ENCODE results near the gene TRIM49D2.
"Not testable (repeated sequence)": the region's sequence is repeated elsewhere in the genome, so short reads cannot be mapped to it uniquely, and the experiment has no call there.

TRIM49D2 gene, protein sequence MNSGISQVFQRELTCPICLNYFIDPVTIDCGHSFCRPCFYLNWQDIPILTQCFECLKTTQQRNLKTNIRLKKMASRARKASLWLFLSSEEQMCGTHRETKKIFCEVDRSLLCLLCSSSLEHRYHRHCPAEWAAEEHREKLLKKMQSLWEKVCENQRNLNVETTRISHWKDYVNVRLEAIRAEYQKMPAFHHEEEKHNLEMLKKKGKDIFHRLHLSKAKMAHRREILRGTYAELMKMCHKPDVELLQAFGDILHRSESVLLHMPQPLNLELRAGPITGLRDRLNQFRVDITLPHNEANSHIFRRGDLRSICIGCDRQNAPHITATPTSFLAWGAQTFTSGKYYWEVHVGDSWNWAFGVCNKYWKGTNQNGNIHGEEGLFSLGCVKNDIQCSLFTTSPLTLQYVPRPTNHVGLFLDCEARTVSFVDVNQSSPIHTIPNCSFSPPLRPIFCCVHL

DNA sequence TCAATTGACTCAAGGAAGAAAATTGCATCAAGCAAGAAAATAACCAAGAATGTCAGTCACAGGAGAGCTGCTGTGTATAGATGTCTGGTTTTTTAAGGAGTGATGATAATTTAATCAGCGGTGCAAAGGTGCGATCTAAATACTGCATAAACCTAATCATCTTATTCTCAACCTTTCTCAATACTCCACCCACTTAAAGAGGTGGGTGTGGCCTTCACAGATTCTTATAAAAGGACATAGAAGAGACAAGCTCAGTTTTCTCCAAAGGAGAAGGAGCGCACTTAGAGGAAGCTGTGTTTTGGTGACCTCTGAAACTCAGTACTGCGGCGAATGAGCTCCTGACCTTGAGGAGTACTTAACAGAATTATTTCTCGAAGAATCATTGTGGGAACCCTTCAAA, at the start of gene TRIM49D2:
TSS of gene TRIM49D2 (plus strand) at position 301 of the 400 bp plus-strand sequence. CDS start 2,698 bp downstream, outside the sequence.
- not testable (repeated sequence) for H3K4me3 ChIP-seq (ENCODE audit: low read depth, low read length)

DNA sequence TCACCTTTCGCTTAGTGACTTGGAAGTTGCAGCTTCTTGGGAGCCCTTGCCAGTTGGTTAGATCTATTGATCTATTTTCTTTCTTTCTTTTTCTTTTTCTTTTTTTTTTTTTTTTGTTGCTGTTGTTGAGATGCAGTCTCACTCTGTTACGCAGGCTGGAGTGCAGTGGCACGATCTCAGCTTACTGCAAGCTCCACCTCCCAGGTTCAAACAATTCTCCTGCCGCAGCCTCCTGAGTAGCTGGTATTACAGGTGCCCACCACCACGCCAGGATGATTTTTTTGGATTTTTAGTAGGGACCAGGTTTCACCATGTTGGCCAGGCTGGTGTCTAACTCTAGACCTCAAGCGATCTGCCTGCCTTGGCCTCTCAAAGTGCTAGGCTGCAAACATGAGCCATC, 46.4 kb upstream of the TRIM49D2 start:
- not testable (repeated sequence) for H3K4me3 ChIP-seq (ENCODE audit: low read depth, low read length); DNase-seq (ENCODE audit: low read depth)

More for the DNA sequence above, at the start of gene TRIM49D2:
- not testable (repeated sequence) for DNase-seq (ENCODE audit: low read depth)

DNA sequence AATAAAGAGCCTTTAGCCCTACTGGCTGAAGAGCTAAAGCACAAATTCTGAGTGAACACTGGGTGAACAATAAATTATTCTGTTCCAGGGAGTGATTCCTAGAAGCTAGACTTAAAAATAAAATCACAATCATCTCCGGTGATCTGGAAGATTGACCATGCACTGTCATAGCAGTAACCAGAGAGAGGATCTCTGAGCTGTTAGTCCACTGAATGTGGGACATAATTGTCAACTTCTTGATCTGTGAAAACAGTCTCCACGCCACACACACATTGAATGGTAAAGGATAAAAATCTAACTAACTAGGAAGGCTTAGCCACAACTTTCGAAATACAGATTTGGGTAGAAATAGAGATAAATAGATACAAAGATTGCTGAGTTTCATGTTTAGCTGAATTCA, 30.6 kb upstream of the TRIM49D2 start:
- H3K4me3 ChIP-seq (ENCODE audit: low read depth, low read length); DNase-seq (ENCODE audit: low read depth): not testable (repeated sequence)

DNA sequence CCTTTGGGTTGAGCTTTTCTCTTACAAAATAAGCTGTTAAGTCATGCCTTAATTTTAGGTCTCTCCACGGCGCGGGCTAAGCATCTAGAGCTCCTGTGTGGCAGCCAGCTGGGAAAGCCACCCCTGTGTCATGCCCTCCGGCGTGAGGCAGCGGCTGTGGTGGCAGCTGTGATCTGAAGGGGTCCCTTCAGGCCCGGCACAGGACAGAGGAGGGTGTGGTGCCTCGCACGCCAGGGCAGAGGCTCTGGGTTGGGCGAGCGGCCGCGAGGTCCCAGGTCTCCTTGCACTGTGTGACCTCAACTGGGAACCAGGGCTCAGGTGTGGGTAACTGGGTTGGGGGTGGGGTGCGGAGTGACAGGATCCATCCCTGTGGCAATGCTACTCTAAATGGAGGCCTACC, 23.1 kb upstream of the TRIM49D2 start:
- DNase-seq (ENCODE audit: low read depth); H3K4me3 ChIP-seq (ENCODE audit: low read depth, low read length): not testable (repeated sequence)

DNA sequence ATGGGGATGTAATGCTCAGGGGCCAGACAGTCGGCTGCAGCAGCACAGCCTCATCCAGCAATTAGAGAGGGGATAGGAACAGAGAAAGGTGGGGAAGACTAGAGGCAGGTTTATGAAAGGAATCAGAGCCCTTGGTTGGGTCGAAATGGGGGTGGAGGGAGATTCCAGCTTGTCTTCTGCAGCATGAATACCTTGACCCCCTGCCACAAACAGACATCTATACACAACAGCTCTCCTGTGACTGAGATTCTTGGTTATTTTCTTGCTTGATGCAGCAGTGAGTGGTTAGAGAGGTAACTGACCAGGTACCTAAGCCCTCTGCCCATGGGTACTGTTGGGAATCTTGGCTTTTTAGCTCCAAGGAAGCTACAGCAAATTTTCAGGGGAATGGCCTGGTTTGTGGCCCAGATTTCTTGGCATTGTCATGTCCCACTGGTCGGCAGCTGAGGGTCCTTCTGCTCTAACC, 1.6 kb upstream of the TRIM49D2 start, which contains the start of gene TRIM49D1:
TSS of gene TRIM49D1 (minus strand) at position 51 of the 466 bp plus-strand sequence. CDS start 4,535 bp downstream, outside the sequence.
- TF ChIP-seq, protein P1, sequence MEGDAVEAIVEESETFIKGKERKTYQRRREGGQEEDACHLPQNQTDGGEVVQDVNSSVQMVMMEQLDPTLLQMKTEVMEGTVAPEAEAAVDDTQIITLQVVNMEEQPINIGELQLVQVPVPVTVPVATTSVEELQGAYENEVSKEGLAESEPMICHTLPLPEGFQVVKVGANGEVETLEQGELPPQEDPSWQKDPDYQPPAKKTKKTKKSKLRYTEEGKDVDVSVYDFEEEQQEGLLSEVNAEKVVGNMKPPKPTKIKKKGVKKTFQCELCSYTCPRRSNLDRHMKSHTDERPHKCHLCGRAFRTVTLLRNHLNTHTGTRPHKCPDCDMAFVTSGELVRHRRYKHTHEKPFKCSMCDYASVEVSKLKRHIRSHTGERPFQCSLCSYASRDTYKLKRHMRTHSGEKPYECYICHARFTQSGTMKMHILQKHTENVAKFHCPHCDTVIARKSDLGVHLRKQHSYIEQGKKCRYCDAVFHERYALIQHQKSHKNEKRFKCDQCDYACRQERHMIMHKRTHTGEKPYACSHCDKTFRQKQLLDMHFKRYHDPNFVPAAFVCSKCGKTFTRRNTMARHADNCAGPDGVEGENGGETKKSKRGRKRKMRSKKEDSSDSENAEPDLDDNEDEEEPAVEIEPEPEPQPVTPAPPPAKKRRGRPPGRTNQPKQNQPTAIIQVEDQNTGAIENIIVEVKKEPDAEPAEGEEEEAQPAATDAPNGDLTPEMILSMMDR (conservative IDR thresholded peaks at IDR 0.05; ENCODE audit: low read depth, low read length) = no peak
- no peak within 1 kb of the TSS for H3K4me3 ChIP-seq (ENCODE audit: low read depth, low read length)
- no peak for DNase-seq (ENCODE audit: low read depth)

DNA sequence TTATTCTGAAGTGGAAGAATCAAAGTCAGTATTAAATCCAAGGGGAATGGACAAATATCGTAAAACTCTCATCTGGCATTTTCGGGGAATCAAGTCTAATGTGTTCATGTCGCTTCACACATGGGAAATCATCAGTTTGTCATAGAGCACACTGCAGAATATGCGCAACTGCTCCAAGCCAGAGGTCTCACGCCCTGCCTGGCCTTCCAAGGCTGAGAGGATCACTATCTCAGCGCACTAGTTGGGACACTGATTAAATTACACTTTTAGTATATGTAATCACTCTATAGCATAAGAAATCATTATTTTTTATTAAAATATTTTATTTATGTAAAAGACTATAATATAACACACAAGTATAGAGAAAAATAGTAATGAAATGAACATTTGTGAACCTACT, 37.0 kb downstream of the TRIM49D2 start:
- not testable (repeated sequence) for DNase-seq (ENCODE audit: low read depth); H3K4me3 ChIP-seq (ENCODE audit: low read depth, low read length)

DNA sequence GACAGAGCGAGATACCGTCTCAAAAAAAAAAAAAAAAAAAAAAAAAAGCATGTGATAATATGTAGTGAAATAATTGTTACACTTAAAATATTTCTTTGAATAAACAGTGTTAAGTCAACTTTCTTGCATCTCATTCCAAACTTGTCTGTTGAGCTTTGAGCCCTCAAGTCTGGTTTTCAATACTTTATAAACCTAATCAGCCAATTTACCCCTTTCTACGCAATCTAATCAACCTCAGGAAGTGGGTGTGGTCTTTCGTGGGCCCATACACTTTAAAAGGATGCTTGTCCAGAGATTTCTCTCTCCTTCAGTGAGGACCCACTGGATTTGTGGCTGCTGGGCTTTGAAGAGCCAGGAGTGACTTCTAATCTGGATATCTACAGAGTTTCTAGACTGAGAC, 41.9 kb downstream of the TRIM49D2 start, which contains the start of gene TRIM64:
TSS of gene TRIM64 (plus strand) at position 301 of the 400 bp plus-strand sequence. CDS start 2,467 bp downstream, outside the sequence.
- not testable (repeated sequence) for H3K4me3 ChIP-seq (ENCODE audit: low read depth, low read length); DNase-seq (ENCODE audit: low read depth)
